A549 (cell line): ENCODE results near the gene TMEM117. TPM values are rescaled to one million over a fixed set of nuclear protein-coding genes. Genes with fewer than 3 reads are reported as not detected.

Experiments
- ATAC-seq, 2 experiments: fragments of 200-7000 bp in 1 of 2; fragments of >200 bp in 1 of 2; cut with Nextera tagmentation in 1 of 2; cut with Tn5 transposase in 1 of 2; 3 replicates each; pipeline versions ENCODE4 v1.8.0 to v1.9.1; 2018 to 2020; ENCODE audit warnings: mild to moderate bottlenecking in 1 of 2, moderate library complexity in 1 of 2
- CTCF ChIA-PET: fragments of 300-600 bp; sonication (Branson Sonifier 250); formaldehyde crosslinking; extraction: SDS; loops from one replicate; lab custom pipeline; 2021; ENCODE audit warnings: antibody characterized with exemption, inconsistent platforms; lab: Yijun Ruan, JAX
- POLR2A ChIA-PET: fragments of 350-600 bp; formaldehyde crosslinking; extraction: SDS; loops from one replicate; lab custom pipeline; 2021; ENCODE audit warnings: antibody characterized with exemption, inconsistent platforms; lab: Yijun Ruan, JAX
- DNase-seq, 2 experiments: peaks; one replicate each; pipeline versions ENCODE4 v3.0.0 to v3.0.0-alpha.2; 2011 to 2016; ENCODE audit warnings: low read depth in 1 of 2, low spot score in 1 of 2
- FAIRE-seq: peaks from 2 replicates; lab custom pipeline; 2011; peaks lifted over from hg19 to GRCh38; lab: Jason Lieb, UNC
- H3K27ac ChIP-seq, 2 experiments: fragments of >200 bp; sonication (Bioruptor Twin); formaldehyde crosslinking; 3 replicates each; pipeline ENCODE4 v1.5.1; 2016 to 2017
- H3K4me1 ChIP-seq: fragments of >200 bp; sonication (Bioruptor Twin); formaldehyde crosslinking; 3 replicates; pipeline ENCODE4 v1.6.1; 2016
- H3K4me2 ChIP-seq: fragments of >200 bp; sonication (Bioruptor Twin); formaldehyde crosslinking; 3 replicates; pipeline ENCODE4 v1.6.1; 2016
- H3K4me3 ChIP-seq: fragments of >200 bp; sonication (Bioruptor Twin); formaldehyde crosslinking; 3 replicates; pipeline ENCODE4 v1.5.1; 2016
- H3K9me3 ChIP-seq: fragments of >200 bp; sonication (Bioruptor Twin); formaldehyde crosslinking; 3 replicates; pipeline ENCODE4 v1.6.1; 2016
- CBX2 ChIP-seq: fragments of 200-600 bp; sonication (generic); IDR thresholded peaks from 2 replicates; pipeline ENCODE4 v1.6.1; 2016; ENCODE audit warnings: low read depth, mild to moderate bottlenecking, borderline replicate concordance
- CBX8 ChIP-seq: fragments of 200-600 bp; sonication (generic); IDR thresholded peaks from 2 replicates; pipeline ENCODE4 v1.6.1; 2016
- CEBPB ChIP-seq, 2 experiments: fragments of >200 bp in 1 of 2; sonication (Bioruptor Twin) in 1 of 2; formaldehyde crosslinking in 1 of 2; IDR thresholded peaks; 2 replicates each; pipeline ENCODE4 v1.6.1; 2012 to 2016
- CHD4 ChIP-seq: fragments of 200-600 bp; sonication (generic); IDR thresholded peaks from 2 replicates; pipeline ENCODE4 v1.6.1; 2016; ENCODE audit warnings: antibody characterized with exemption, mild to moderate bottlenecking, borderline replicate concordance
- E2F6 ChIP-seq: IDR thresholded peaks from 2 replicates; pipeline ENCODE4 v1.6.1; 2012; ENCODE audit warnings: low read depth, borderline replicate concordance
- EHMT2 ChIP-seq: fragments of 200-600 bp; sonication (generic); IDR thresholded peaks from 2 replicates; pipeline ENCODE4 v1.6.1; 2016; ENCODE audit warnings: antibody characterized with exemption, low read depth, mild to moderate bottlenecking, moderate library complexity
- ELK1 ChIP-seq: fragments of 150-350 bp; IDR thresholded peaks from 2 replicates; pipeline ENCODE4 v1.6.1; 2014; ENCODE audit warnings: low read depth, mild to moderate bottlenecking, low read length
- ESRRA ChIP-seq: fragments of 150-350 bp; IDR thresholded peaks from 2 replicates; pipeline ENCODE4 v1.6.1; 2014; ENCODE audit warnings: mild to moderate bottlenecking, low read length, borderline replicate concordance
- FOSB ChIP-seq: fragments of 250-450 bp; sonication (Bioruptor Pico); IDR thresholded peaks from 2 replicates; pipeline ENCODE4 v1.5.0; 2020; ENCODE audit warnings: mild to moderate bottlenecking, moderate library complexity
- HDAC2 ChIP-seq: fragments of 200-600 bp; sonication (generic); IDR thresholded peaks from 2 replicates; pipeline ENCODE4 v1.6.1; 2016
- HES2 ChIP-seq: fragments of >200 bp; sonication (Bioruptor Twin); formaldehyde crosslinking; IDR thresholded peaks from 2 replicates; pipeline ENCODE4 v1.6.1; 2016
- HOXB5 ChIP-seq: fragments of 250-450 bp; sonication (Bioruptor Pico); IDR thresholded peaks from 2 replicates; pipeline ENCODE4 v1.5.0; 2020; ENCODE audit warnings: mild to moderate bottlenecking, moderate library complexity
- JUN ChIP-seq, 2 experiments: fragments of >200 bp; sonication (Bioruptor Twin); formaldehyde crosslinking; IDR thresholded peaks; 2 replicates in 1 of 2; 3 replicates in 1 of 2; pipeline ENCODE4 v1.6.1; 2016 to 2017
- NFE2L2 ChIP-seq: fragments of 150-350 bp; conservative IDR thresholded peaks from 2 replicates; pipeline ENCODE4 v1.6.1; 2014; ENCODE audit warnings: low read length
- NR3C1 ChIP-seq: fragments of >200 bp; sonication (Bioruptor Twin); formaldehyde crosslinking; IDR thresholded peaks from 3 replicates; pipeline ENCODE4 v1.6.1; 2017
- POLR2AphosphoS2 ChIP-seq: conservative IDR thresholded peaks from 2 replicates; pipeline ENCODE4 v1.6.1; 2012; ENCODE audit warnings: low read length, improper control_type of control experiment, inconsistent platforms
- RARB ChIP-seq: fragments of 250-450 bp; sonication (Bioruptor Pico); IDR thresholded peaks from 2 replicates; pipeline ENCODE4 v1.8.0; 2021; ENCODE audit warnings: mild to moderate bottlenecking, moderate library complexity
- RCOR1 ChIP-seq: fragments of 150-350 bp; IDR thresholded peaks from 2 replicates; pipeline ENCODE4 v1.6.1; 2014; ENCODE audit warnings: antibody characterized with exemption, low read length, low read depth
- ZC3H11A ChIP-seq: fragments of 450-650 bp; IDR thresholded peaks from 2 replicates; pipeline ENCODE4 v1.6.1; 2014; ENCODE audit warnings: antibody characterized with exemption, mild to moderate bottlenecking
- ZNF302 ChIP-seq: fragments of 250-450 bp; sonication (Bioruptor Pico); IDR thresholded peaks from 2 replicates; pipeline ENCODE4 v1.9.0; 2021; ENCODE audit warnings: inconsistent platforms, mild to moderate bottlenecking, moderate library complexity
- ZSCAN20 ChIP-seq: fragments of 250-450 bp; sonication (Bioruptor Pico); IDR thresholded peaks from 2 replicates; pipeline ENCODE4 v1.8.0; 2022; ENCODE audit warnings: mild to moderate bottlenecking, moderate library complexity
- WGBS: methylation state at CpG from one replicate; pipeline ENCODE4 v1.1.6; 2017; ENCODE audit errors: missing lambda C conversion rate; 5-methylcytosine and 5-hydroxymethylcytosine counted together
- polyA plus RNA-seq, 4 experiments: library from polyadenylated mRNA; depleted of rRNA in 3 of 4; stranded (reverse); fragments of >200 nt; fragmentation: RNase III in 1 of 4; extraction: RNeasy Plus Mini Kit Qiagen cat#74134 plus additional on column Dnase treatment in 1 of 4; gene quantifications; 2 replicates in 3 of 4; 3 replicates in 1 of 4; pipeline ENCODE4 v1.2.3, GENCODE V29; 2011 to 2017
- TF ChIP-seq, protein P1 (sequence below): IDR thresholded peaks from 2 replicates; pipeline ENCODE4 v1.6.1; 2012
- TF ChIP-seq, protein P2 (sequence below): IDR thresholded peaks from 2 replicates; pipeline ENCODE4 v1.6.1; 2012

TMEM117 gene
- polyA plus RNA-seq, 2 of the 4 experiments (the other 2 are of a cell fraction): 2.1 to 4.6 TPM

DNA sequence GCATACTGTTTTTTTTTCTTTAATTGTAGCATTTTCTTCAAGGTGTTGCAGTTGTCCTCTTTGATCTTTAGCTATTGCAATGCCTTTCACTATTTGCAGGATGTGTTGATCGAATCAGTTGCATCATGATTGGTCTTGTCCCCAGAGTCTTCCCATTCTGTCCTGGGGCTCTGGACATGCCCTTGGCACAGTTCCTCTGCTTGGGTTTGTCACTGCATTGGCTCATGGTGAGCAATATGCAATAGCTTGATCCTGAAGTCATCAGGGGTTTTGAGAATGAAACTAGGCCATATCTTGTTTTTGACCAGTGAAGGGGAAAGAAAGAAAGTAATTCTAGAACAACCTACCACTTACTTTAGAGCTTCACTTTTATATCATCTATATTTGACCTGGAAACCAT, 281.5 kb downstream of the TMEM117 start:
- POLR2A ChIA-PET: no interaction called here
- Histone ChIP-seq H3K4me3 (no peak overlapping the region), H3K9me3 (no peaks in the 10 kb centered on the region), H3K27ac (no peak overlapping the region), H3K4me2 (no peak overlapping the region), H3K4me1 (no peaks in the 10 kb centered on the region)
- FAIRE-seq: no peak
- no peak for ATAC-seq
- 0% methylated on average over 1 of the region's 1 CpG for WGBS
- no peak for TF ChIP-seq ZSCAN20 (CRISPR knock-in tag)
- no peak for TF ChIP-seq CBX2
- TF ChIP-seq ESRRA: no peak
- no peak for TF ChIP-seq E2F6
- TF ChIP-seq FOSB: no peak
- TF ChIP-seq ZNF302: no peak
- TF ChIP-seq NR3C1: no peak
- TF ChIP-seq RCOR1: no peak
- no peak for TF ChIP-seq HOXB5 (CRISPR knock-in tag)
- no peak for TF ChIP-seq NFE2L2
- no peak for DNase-seq
- CTCF ChIA-PET: no interaction called here

- FAIRE-seq (no peak), DNase-seq (no peak), ATAC-seq (no peak)
- TF ChIP-seq, protein P1, sequence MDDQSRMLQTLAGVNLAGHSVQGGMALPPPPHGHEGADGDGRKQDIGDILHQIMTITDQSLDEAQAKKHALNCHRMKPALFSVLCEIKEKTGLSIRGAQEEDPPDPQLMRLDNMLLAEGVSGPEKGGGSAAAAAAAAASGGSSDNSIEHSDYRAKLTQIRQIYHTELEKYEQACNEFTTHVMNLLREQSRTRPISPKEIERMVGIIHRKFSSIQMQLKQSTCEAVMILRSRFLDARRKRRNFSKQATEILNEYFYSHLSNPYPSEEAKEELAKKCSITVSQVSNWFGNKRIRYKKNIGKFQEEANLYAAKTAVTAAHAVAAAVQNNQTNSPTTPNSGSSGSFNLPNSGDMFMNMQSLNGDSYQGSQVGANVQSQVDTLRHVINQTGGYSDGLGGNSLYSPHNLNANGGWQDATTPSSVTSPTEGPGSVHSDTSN: no peak
- TF ChIP-seq JUN (IDR thresholded peaks at IDR 0.05) (no peak), HDAC2 (no peak), RARB (CRISPR knock-in tag) (no peak), NR3C1 (no peak), CBX2 (no peak), CHD4 (no peak), EHMT2 (no peak), ZC3H11A (no peak), ELK1 (no peak), POLR2AphosphoS2 (no peak), CEBPB (IDR thresholded peaks at IDR 0.05) (no peak), HES2 (no peak), RCOR1 (no peak), HOXB5 (CRISPR knock-in tag) (no peak)
- TF ChIP-seq, protein P2, sequence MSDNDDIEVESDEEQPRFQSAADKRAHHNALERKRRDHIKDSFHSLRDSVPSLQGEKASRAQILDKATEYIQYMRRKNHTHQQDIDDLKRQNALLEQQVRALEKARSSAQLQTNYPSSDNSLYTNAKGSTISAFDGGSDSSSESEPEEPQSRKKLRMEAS: no peak
- ChIA-PET POLR2A (no interaction called here), CTCF (interaction anchor here (1.1 kb wide), 2 partner anchors 11 to 830 kb away, joined by 3 read pairs; no protein-coding TSS in a partner anchor)
- H3K9me3 ChIP-seq: no peaks in the 10 kb centered on the region
- H3K4me3 ChIP-seq: no peak overlapping the region
- H3K4me1 ChIP-seq: no peaks in the 10 kb centered on the region
- no peak overlapping the region for H3K27ac ChIP-seq
- H3K4me2 ChIP-seq: no peak overlapping the region
Observed at GRCh38 chr12:44118946-44119345, 283.1 kb downstream of the TMEM117 start.

DNA sequence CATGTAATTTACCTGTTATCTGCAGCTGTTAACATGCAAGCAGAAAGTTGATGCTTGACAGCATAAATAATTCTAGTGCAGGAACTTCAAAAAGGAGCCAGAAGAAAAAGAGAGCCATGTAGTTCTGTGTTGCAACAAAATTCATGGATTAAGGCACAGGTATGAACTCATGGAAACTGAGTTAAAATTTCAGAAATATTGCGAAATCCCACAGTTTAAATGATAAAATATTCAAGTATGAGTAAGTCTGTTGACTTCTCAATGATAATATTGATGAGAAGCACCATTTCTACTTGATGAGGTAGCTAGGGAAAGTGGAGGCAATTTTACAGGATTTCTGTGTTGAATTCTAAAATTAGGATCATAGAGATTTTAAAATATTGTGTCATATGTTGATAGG, 290.9 kb downstream of the TMEM117 start:
- FAIRE-seq: no peak
- no peak overlapping the region for H3K4me3 ChIP-seq
- DNase-seq: no peak
- POLR2A ChIA-PET: no interaction called here
- H3K27ac ChIP-seq: no peak overlapping the region
- CTCF ChIA-PET: no interaction called here
- no peaks in the 10 kb centered on the region for H3K9me3 ChIP-seq
- H3K4me1 ChIP-seq: no peaks in the 10 kb centered on the region
- ATAC-seq: no peak
- H3K4me2 ChIP-seq: no peak overlapping the region
- 0 out of 4 replicates have a peak, but pooled peaks of 1 of the 2 experiments have one; percentile 16 for TF ChIP-seq CEBPB (IDR thresholded peaks at IDR 0.05)
- no peak for TF ChIP-seq CBX8
- TF ChIP-seq, all 56 proteins: peak for 1
- 20% methylated on average over 1 of the region's 1 CpG for WGBS
